Brain microvascular endothelial cell (primary cell): ENCODE results near the gene FOXL2NB.

Experiments used
- DNase-seq: peaks from one replicate; pipeline ENCODE4 v3.0.0-alpha.2; 2020
- H3K27ac ChIP-seq: fragments of 250-450 bp; sonication (Bioruptor Pico); 2 replicates; pipeline ENCODE4 v1.5.1; 2020; ENCODE audit warnings: mild to moderate bottlenecking, moderate library complexity
- H3K27me3 ChIP-seq: fragments of 250-450 bp; sonication (Bioruptor Pico); replicated peaks from 2 replicates; pipeline ENCODE4 v1.5.1; 2020; ENCODE audit warnings: mild to moderate bottlenecking
- H3K36me3 ChIP-seq: fragments of 250-450 bp; sonication (Bioruptor Pico); replicated peaks from 2 replicates; pipeline ENCODE4 v1.5.1; 2020; ENCODE audit warnings: mild to moderate bottlenecking
- H3K4me3 ChIP-seq: 2 replicates; pipeline ENCODE4 v1.5.1; 2011; ENCODE audit warnings: low read depth, mild to moderate bottlenecking, control low read depth, low read length, moderate library complexity
- in situ Hi-C: cut with HindIII; loops from 2 replicates; pipeline ENCODE4 v1.10.0; 2017; ENCODE audit warnings: low sequenced_read_pairs, low pct_ligation_motif_present
- TF ChIP-seq, protein P1 (sequence below): IDR thresholded peaks from 2 replicates; pipeline ENCODE4 v1.5.1; 2011; ENCODE audit warnings: low read depth, mild to moderate bottlenecking, moderate library complexity, low read length, control low read depth, inconsistent platforms; ENCODE audit errors: missing control alignments

The FOXL2NB gene

DNA sequence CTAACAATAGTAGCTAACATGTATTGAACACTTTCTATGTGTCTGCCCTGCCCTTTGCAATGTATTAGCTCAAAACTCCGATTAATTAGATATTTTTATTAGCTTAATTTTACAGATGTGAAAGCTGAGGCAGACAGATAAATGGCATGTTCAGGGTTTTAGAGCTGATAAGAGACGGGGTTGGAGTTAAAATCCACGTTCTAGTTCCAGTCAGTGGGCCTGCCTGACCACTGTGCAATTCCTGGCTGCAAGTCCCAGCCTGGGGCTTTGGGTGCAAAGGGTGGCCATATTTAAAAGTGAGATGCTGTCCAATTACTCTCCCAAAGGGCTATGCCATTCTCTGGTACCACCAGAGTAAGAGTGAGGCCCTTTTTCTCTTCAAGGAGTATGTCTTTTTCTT lies 33.3 kb upstream of the FOXL2NB start:
- TF ChIP-seq, protein P1, sequence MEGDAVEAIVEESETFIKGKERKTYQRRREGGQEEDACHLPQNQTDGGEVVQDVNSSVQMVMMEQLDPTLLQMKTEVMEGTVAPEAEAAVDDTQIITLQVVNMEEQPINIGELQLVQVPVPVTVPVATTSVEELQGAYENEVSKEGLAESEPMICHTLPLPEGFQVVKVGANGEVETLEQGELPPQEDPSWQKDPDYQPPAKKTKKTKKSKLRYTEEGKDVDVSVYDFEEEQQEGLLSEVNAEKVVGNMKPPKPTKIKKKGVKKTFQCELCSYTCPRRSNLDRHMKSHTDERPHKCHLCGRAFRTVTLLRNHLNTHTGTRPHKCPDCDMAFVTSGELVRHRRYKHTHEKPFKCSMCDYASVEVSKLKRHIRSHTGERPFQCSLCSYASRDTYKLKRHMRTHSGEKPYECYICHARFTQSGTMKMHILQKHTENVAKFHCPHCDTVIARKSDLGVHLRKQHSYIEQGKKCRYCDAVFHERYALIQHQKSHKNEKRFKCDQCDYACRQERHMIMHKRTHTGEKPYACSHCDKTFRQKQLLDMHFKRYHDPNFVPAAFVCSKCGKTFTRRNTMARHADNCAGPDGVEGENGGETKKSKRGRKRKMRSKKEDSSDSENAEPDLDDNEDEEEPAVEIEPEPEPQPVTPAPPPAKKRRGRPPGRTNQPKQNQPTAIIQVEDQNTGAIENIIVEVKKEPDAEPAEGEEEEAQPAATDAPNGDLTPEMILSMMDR: no peak
- Histone ChIP-seq H3K27ac (no peak overlapping the region), H3K36me3 (no peaks in the 10 kb centered on the region), H3K4me3 (no peak overlapping the region), H3K27me3 (no peaks in the 10 kb centered on the region)
- in situ Hi-C loops: loop anchor here (25.0 kb wide), 1 partner anchor 226 kb away; no protein-coding TSS in a partner anchor
- DNase-seq: no peak

DNA sequence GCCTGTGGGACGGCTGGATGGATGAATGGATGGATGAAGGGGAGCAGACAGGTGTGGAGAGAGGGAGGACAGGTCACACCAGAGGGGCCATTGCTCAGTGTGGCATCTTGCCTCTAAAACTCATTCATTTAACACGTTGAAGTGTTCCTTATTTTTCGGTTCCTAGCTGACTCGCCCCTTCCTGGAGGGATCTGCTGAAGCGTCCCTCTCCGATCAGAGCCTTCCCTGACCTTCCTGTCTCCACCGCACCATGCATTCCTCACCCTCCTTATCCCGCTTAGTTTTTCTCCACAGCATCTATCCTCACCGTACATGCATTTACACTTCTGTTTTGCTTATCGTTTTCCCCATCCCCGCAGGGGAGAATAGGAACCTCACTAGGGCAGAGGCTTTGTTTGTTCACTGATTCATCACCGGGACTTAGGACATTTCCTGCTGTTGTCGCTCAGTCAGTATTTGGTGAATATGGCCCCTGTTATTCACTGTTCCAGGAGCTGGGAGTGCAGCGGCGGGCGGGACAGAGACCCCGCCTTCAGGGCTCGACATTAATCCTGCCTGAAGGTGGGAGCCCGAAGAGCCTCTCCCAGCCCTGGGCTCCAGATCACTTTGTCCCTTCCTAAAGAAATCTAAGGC lies 32.0 kb upstream of the FOXL2NB start:
- TF ChIP-seq, protein P1: no peak
- Histone ChIP-seq H3K27ac (peak overlapping the region; percentile 41), H3K4me3 (peak overlapping the region; percentile 84), H3K27me3 (no peaks in the 10 kb centered on the region), H3K36me3 (no peaks in the 10 kb centered on the region)
- DNase-seq: peak; percentile 74
- in situ Hi-C loops: loop anchor here (25.0 kb wide), 1 partner anchor 228 kb away; no protein-coding TSS in a partner anchor

DNA sequence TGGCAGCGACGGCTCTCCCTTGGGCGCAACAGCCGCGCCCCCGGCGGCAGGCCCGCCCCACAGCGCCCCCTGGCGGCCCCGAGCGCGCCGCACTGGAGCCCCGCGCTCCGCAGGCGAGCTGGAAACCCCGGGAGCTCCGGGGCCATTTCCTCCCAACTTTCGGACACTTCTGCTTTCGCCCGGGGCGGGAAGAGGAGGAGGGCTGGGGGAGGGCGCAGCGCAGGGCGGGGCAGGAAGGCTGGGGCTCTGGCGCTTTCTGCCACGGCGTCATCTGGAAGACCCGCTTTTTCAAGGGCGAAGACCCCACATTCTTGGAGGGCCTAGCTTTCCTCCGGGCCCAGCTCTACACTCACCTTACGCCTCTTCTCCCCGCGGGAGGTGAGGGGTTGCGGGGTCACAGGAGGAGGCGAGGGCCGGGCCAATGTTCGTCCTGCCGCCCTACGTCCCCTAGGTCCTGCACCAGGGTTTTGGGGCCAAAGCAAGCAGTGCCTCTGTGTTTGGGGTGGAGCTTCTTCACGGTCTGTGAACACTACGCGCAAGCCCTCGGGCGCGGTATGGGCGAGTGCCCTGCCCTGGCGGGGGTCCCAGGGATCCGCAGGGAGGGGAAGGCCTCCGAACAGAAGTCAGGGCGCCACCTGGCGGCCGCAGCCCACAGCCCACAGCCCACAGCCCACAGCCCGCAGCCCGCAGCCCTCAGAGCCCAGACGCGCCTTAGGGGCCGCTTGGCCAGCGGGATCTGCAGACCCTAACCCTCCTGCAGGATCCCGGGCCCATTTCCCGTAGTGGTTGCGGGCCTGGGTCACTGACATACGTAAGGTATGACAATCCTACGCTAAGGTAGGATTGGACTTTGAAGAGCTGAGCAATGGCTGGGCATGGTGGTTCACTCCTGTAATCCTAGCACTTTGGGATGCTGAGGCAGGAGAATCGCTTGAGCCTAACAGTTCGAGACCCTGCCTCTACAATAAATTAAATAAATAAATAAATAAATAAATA lies 31.2 kb upstream of the FOXL2NB start:
- TF ChIP-seq, protein P1: peak; percentile 77
- H3K27ac ChIP-seq: peak overlapping the region; percentile 88
- in situ Hi-C loops: loop anchor here (25.0 kb wide), 1 partner anchor 228 kb away; no protein-coding TSS in a partner anchor
- peak; percentile 83 for DNase-seq
- no peaks in the 10 kb centered on the region for H3K27me3 ChIP-seq
- no peaks in the 10 kb centered on the region for H3K36me3 ChIP-seq
- peak overlapping the region; percentile 84 for H3K4me3 ChIP-seq

DNA sequence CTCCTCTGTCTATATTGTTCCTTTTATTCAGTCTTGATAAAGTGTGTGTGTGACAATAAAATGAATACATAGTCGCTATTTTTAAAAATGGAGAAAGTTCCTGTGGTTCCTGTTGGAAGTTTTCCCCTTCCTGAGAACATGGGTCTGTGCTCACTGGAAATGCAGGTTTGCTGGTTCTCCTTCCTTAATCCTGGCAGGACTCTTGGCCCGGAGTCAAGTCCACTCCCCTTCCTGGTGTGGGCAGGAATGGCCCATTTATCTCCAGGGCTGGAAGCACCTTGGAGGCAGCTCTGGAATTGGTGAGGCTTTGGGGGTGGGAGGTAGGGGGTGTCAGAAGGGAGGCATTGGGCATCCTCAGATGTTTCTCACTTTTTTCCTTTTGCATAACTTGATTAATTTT lies 30.2 kb upstream of the FOXL2NB start:
- no peak overlapping the region for H3K4me3 ChIP-seq
- no peak overlapping the region for H3K27ac ChIP-seq
- TF ChIP-seq, protein P1: no peak
- in situ Hi-C loops: loop anchor here (25.0 kb wide), 1 partner anchor 230 kb away; no protein-coding TSS in a partner anchor
- H3K27me3 ChIP-seq: no peaks in the 10 kb centered on the region
- no peaks in the 10 kb centered on the region for H3K36me3 ChIP-seq
- no peak for DNase-seq

DNA sequence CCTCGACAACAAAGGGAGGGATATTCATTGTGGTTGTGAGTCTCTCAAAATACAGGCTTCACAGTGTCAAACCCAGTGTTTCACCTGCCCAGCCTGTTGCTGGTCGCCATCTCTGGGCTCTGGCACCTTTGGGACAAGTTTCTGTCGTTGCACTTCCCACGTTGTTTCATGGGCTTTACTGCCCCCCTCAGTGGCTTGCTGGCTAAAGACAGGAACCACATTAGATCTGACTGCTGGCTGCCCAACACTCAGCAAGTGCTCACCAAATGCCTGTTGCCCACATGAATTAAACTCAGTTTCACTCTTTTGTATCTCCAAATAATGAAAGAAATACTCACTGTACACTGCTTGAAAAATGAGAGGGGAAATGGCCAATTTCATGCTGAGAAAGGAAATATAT lies 27.7 kb upstream of the FOXL2NB start:
- in situ Hi-C loops: loop anchor here (25.0 kb wide), 1 partner anchor 232 kb away; no protein-coding TSS in a partner anchor
- no peaks in the 10 kb centered on the region for H3K36me3 ChIP-seq
- no peak overlapping the region for H3K27ac ChIP-seq
- no peak for DNase-seq
- H3K27me3 ChIP-seq: no peaks in the 10 kb centered on the region
- TF ChIP-seq, protein P1: no peak
- H3K4me3 ChIP-seq: no peak overlapping the region
